ENCODE measurements around the gene SHISA7. TPM values are rescaled to one million over a fixed set of nuclear protein-coding genes. Genes with fewer than 3 reads are reported as not detected.

SHISA7 gene
- total and polyA plus RNA-seq, 4 donors = 1.6 TPM; not detected in 3

- Histone ChIP-seq H3K9me3 (ENCODE audit: control insufficient read depth in 4 of 4, low read length in 3 of 4) (no peaks in the 10 kb centered on the region), H3K27me3 (ENCODE audit: control insufficient read depth in 4 of 4, insufficient read depth in 4 of 4, low read length in 3 of 4) (no peaks in the 10 kb centered on the region), H3K9ac (ENCODE audit: low read depth in 1 of 2, low read length in 2 of 2) (peak overlapping the region; percentile 72 to 73), H3K4me3 (ENCODE audit: low read depth in 1 of 3, low read length in 3 of 3) (peak overlapping the region; percentile 58 to 94 (median 92)), H3K36me3 (ENCODE audit: control insufficient read depth in 4 of 4, insufficient read depth in 3 of 4, low read depth in 1 of 4, low read length in 3 of 4) (peaks cover 10 to 30% (median 18%) of the 10 kb centered on the region in 4 donors), H3K27ac (ENCODE audit: low read depth in 1 of 2, low read length in 2 of 2) (peak overlapping the region; percentile 49 to 73), H3K4me1 (ENCODE audit: control insufficient read depth in 4 of 4, insufficient read depth in 4 of 4, low read length in 3 of 4) (peaks cover 16 to 39% (median 30%) of the 10 kb centered on the region in 4 donors)
- no peak for TF ChIP-seq RXRA (IDR thresholded peaks at IDR 0.05)
- TF ChIP-seq HNF4G (IDR thresholded peaks at IDR 0.05) = no peak
- no peak for TF ChIP-seq MAX (IDR thresholded peaks at IDR 0.05)
- no peak for TF ChIP-seq RAD21 (IDR thresholded peaks at IDR 0.05)
- TF ChIP-seq TAF1 (conservative IDR thresholded peaks at IDR 0.05) = no peak
- TF ChIP-seq GABPA (IDR thresholded peaks at IDR 0.05 in 1 of 2, conservative IDR thresholded peaks at IDR 0.05 in 1 of 2) = no peak
- TF ChIP-seq NR2F2 (IDR thresholded peaks at IDR 0.05) = peak; percentile 49
- TF ChIP-seq REST (IDR thresholded peaks at IDR 0.05) = no peak
- 15% methylated on average over 33 of the region's 33 CpGs for WGBS
- no peak for DNase-seq (ENCODE audit: low spot score)
Measured at GRCh38 chr19:55386493-55386971, 56.6 kb downstream of the SHISA7 start.

- H3K9ac ChIP-seq (ENCODE audit: low read depth in 1 of 2, low read length in 2 of 2) = peak within 1 kb of the TSS; percentile 73 to 90
- H3K4me3 ChIP-seq (ENCODE audit: low read depth in 1 of 3, low read length in 3 of 3) = peak within 1 kb of the TSS; percentile 71 to 94 (median 92)
- no peaks in the 10 kb centered on the region for H3K9me3 ChIP-seq (ENCODE audit: control insufficient read depth in 4 of 4, low read length in 3 of 4)
- peak; percentile 94 for TF ChIP-seq REST (IDR thresholded peaks at IDR 0.05)
- no peak for TF ChIP-seq FOXA1 (IDR thresholded peaks at IDR 0.05)
- no peak for TF ChIP-seq HNF4A (conservative IDR thresholded peaks at IDR 0.05)
- TF ChIP-seq ATF3 (IDR thresholded peaks at IDR 0.05) = no peak
- no peak for TF ChIP-seq HNF4G (IDR thresholded peaks at IDR 0.05)
- TF ChIP-seq NR2F2 (IDR thresholded peaks at IDR 0.05) = peak; percentile 5
- TF ChIP-seq FOXA2 (IDR thresholded peaks at IDR 0.05) = no peak
- TF ChIP-seq RXRA (IDR thresholded peaks at IDR 0.05) = peak in 1 of 2 donors; percentile 15
- TF ChIP-seq YY1 (IDR thresholded peaks at IDR 0.05) = peak; percentile 24
- no peak for TF ChIP-seq MAX (IDR thresholded peaks at IDR 0.05)
- TF ChIP-seq JUND (IDR thresholded peaks at IDR 0.05) = no peak
- TF ChIP-seq EGR1 (IDR thresholded peaks at IDR 0.05; ENCODE audit: low read depth in 2 of 2) = no peak
- TF ChIP-seq ZBTB33 (IDR thresholded peaks at IDR 0.05) = peak; percentile 97
- peak; percentile 41 for TF ChIP-seq SP1 (IDR thresholded peaks at IDR 0.05)
- peak; percentile 82 to 92 for TF ChIP-seq GABPA (IDR thresholded peaks at IDR 0.05 in 1 of 2, conservative IDR thresholded peaks at IDR 0.05 in 1 of 2)
- peak in 1 of 2 donors; percentile 26 for TF ChIP-seq RAD21 (IDR thresholded peaks at IDR 0.05)
- no peak for TF ChIP-seq CTCF (IDR thresholded peaks at IDR 0.05; ENCODE audit: low read depth, low read length, missing input control)
- peak; percentile 100 for TF ChIP-seq TAF1 (conservative IDR thresholded peaks at IDR 0.05)
- H3K36me3 ChIP-seq (ENCODE audit: control insufficient read depth in 4 of 4, insufficient read depth in 3 of 4, low read depth in 1 of 4, low read length in 3 of 4) = peaks cover 10 to 28% (median 18%) of the 10 kb centered on the region in 4 donors
- peaks cover 16 to 39% (median 30%) of the 10 kb centered on the region in 4 donors for H3K4me1 ChIP-seq (ENCODE audit: control insufficient read depth in 4 of 4, insufficient read depth in 4 of 4, low read length in 3 of 4)
- peak within 1 kb of the TSS; percentile 75 to 94 for H3K27ac ChIP-seq (ENCODE audit: low read depth in 1 of 2, low read length in 2 of 2)
- H3K27me3 ChIP-seq (ENCODE audit: control insufficient read depth in 4 of 4, insufficient read depth in 4 of 4, low read length in 3 of 4) = no peaks in the 10 kb centered on the region
- WGBS = under 1% methylated on average over 68 of the region's 68 CpGs
- peak; percentile 98 for DNase-seq (ENCODE audit: low spot score)
Measured at GRCh38 chr19:55385724-55386492, 57.2 kb downstream of the SHISA7 start, which contains the start of gene RPL28. TSS of gene RPL28 (plus strand) at chr19:55385932. CDS start at chr19:55386358, 426 bp downstream.
